ENCODE measurements around the gene KLHL41.
A peak's percentile ranks its signal among the peaks of the same experiment; 100 is the strongest.

GRCh38 chr2:169528271-169528701 is 18.8 kb downstream of the KLHL41 start:
- TF ChIP-seq CTCF (IDR thresholded peaks at IDR 0.05) (peak; percentile 67 to 79 (median 76)), POLR2A (IDR thresholded peaks at IDR 0.05) (no peak)
